GDM1 (cell line): ENCODE data around the gene BCCIP.

Source experiments
- DNase-seq: peaks from one replicate; lab custom pipeline; 2025; lab: John Stamatoyannopoulos, UW

Gene BCCIP

DNA sequence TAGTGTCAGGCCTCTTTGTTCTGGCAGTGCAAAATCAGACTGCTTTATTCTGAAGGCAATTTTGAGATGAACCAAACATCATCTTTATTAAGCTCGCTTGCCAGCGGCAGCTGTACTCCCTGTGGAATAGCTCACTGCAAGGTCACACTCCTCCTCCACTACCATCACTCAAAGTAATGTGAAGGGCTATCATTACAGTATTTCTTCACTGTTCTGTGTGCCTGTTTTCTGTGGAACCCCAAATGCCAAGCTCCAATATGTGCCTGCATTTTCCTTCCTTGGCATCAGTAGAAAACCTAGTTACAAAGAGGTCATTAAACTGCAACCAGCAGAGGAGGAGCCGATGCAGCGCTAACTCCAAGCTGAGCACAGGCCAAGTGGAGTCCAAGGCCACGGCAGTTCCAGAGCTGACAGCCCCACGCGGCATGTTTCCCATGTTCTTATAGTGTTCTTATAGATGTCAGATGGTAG is 21.4 kb downstream of the BCCIP start:
- DNase-seq, result no peak

GRCh38 chr10:125845617-125846016 is 22.3 kb downstream of the BCCIP start:
- no peak for DNase-seq

GRCh38 chr10:125846894-125847293 is 23.5 kb downstream of the BCCIP start:
- DNase-seq, result no peak

GRCh38 chr10:125848371-125848770 is 25.0 kb downstream of the BCCIP start:
- no peak for DNase-seq

GRCh38 chr10:125848857-125849256 is 25.5 kb downstream of the BCCIP start:
- DNase-seq, result no peak

- no peak for DNase-seq
Observed at GRCh38 chr10:125849448-125849847, 26.1 kb downstream of the BCCIP start.

GRCh38 chr10:125850766-125851731 is 27.7 kb downstream of the BCCIP start:
- DNase-seq, result no peak

DNA sequence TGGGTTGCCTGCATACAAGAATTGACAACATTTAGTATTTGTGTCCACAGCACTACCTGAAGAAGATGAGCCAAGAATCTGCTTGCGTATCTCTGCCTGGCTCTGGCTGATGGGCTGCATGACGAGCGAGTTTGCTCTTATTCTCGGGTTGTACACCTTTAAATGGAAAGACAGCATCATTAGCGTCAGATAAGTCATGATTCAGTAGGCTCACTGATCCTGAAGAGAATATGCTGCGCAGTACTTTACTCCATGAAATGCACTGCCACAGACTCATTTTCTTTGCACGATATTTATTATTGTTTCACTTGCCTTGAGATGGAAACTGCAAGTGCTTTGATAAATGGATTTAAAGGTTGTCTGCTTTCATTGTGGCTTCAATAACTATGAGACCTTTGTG is 29.1 kb downstream of the BCCIP start:
- DNase-seq, result no peak

DNA sequence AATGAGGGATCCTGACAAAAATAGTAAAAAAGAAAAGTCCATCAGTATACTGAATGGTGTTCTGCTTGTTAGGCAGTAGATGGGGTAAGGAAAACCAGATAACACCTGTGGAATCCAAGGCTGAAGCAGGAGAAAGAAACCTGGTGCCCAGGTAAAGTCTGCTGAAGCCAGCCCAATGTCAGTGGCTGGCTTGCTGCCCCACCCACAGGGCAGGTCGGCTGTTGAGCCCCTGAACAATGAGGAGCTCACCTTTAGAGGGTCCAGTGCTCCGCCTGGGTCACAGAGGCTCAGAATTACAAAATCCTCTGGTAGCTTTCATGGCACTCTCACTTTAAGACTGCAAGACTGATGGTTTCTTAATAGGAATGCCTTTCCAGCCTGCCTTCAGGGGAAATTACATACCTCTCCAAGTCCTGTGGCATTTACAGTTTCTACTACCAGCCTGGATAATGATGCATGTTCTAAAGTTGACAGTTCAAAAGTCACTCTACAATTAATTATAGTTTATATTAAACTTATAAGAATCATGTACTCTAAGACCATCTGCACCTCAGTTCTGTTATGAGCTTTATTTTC is 33.9 kb downstream of the BCCIP start:
- DNase-seq, result no peak

GRCh38 chr10:125859128-125859817 is 35.9 kb downstream of the BCCIP start:
- no peak for DNase-seq

DNA sequence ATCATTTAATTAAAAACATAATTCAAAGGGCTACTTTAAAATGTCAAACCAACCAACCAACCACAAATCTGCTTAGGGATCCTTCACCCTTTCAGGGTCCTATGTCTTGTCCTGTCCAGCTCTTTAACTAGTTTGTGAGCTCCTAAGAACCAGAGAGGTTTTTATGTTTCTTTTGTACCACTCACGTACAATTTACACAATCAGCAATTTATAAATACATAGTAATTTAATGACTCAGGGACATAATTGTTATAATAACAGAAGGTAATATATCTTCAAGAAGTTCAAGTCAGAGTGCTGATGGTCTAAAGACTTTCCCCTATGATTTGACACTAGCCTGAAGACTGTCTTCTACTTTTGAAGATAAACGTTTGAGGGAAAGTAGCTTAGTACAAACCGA is 41.8 kb downstream of the BCCIP start:
- no peak for DNase-seq

- no peak for DNase-seq
Observed at GRCh38 chr10:125866421-125867029, 43.2 kb downstream of the BCCIP start.

DNA sequence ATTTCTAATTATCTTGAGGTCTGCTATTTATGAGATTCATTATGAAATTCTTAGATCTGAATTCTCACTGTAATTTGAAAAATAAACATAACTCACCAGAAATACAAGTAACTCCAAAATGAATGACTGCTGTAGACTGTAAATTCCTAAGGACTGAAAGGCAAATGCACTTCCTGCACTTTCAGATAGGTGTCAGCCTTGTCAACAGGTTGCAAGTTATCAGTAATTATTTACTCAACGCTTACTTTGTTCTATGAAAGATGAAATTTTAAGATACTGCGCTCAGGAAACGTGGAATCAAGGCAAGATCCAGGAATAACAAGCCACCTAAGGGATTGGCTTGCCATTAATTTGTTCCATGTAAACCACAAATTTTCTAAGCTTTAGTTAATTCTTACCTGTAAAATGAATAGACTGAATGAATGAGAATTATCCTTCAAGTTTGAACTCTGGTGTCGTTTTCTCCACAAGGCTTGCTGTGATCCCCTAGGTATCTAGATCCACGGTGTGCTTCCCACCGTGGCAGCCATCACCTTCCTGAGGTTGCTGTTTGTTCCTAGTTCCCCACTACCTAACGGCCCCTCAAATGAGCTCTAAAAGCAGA is 45.1 kb downstream of the BCCIP start:
- DNase-seq, result no peak

- DNase-seq, result no peak
Observed at GRCh38 chr10:125871338-125871737, 48.0 kb downstream of the BCCIP start.

DNA sequence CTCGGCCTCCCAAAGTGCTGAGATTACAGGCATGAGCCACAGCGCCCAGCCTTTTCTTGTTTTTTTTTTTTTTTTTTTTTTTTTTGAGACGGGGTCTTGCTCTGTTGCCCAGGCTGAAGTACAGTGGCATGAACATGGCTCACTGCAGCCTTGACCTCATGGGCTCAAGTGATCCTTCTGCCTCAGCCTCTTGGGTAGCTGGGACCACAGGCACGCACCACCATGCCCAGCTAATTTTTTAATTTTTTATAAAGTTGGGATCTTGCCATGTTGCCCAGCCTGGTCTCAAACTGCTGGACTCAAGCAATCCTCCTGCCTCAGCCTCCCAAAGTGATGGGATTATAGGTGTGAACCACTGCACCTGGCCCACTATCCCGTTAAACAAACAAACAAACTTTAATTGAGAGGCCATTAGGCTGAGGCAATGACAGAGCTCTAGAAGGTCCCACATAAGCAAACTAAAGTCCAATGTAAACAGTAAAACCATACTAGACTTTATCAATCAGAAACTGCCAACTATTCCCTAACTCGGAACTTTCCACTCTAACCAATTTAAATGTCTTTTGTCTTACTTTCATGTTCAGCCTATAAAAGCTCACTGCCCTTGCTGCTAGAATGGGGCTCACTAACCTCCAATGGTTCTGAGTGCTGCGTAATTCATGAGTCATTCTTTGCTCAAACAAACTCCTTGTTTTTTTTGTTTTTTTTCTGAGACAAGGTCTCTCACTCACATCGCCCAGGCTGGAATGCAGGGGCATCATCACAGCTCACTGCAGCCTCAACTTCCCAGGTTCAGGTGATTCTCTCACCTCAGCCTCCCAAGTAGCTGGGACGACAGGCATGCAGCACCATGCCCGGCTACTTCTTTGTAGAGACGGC is 55.9 kb downstream of the BCCIP start:
- no peak for DNase-seq

- no peak for DNase-seq
Observed at GRCh38 chr10:125880719-125881118, 57.4 kb downstream of the BCCIP start.

DNA sequence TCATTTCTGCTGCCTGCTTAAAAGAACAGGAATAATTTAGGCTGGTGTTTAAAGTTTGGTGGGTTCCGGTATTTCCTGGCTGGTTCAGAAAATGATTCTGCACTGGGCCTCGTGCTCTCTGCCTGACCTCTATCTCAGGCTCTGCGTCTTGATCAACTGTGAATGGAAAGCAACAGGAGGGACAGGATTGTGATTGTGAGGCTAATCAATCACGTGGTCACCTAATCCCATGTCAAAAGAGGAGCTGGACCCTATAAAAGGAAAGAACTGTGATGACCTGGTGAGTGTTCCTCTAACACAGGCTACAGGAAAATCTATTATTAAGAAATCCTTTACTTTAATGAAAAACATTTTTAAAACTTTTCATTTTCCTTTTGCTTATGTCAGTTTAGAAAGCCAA is 57.8 kb downstream of the BCCIP start, which contains the start of gene DHX32:
Gene DHX32, minus strand, starts transcription at position 101 of the 400 bp plus-strand sequence. CDS start 468 bp downstream, outside the sequence.
- no peak for DNase-seq

- no peak for DNase-seq
Observed at GRCh38 chr10:125882596-125882995, 59.2 kb downstream of the BCCIP start.

DNA sequence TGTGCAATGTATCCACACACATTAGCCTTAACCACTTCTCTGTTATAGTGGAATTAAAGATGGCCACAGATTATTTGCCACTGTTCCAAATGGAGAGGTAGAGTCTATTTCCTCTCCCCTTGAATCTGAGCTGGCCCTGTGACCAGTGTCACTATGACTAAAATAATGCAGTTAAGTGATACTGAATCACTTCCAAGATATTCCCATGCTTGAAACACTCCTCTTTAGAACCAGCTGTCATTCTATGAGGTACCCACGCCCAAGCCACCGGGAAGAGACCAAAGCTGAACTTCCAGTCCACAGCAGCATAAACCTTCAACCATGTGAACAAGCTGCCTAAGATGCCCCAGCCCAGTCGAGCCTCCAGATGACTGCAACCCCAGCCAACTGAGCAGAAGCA is 59.9 kb downstream of the BCCIP start:
- no peak for DNase-seq
